ENCODE measurements around the gene SPRR1B. TPM values are rescaled to one million over a fixed set of nuclear protein-coding genes. Genes with fewer than 3 reads are reported as not detected.

The SPRR1B gene, protein sequence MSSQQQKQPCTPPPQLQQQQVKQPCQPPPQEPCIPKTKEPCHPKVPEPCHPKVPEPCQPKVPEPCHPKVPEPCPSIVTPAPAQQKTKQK
- not detected in 2 replicates for total RNA-seq
- not detected for total RNA-seq (2013)
- not detected in 2 replicates for polyA plus RNA-seq
- not detected in 2 replicates for polyA minus RNA-seq

DNA sequence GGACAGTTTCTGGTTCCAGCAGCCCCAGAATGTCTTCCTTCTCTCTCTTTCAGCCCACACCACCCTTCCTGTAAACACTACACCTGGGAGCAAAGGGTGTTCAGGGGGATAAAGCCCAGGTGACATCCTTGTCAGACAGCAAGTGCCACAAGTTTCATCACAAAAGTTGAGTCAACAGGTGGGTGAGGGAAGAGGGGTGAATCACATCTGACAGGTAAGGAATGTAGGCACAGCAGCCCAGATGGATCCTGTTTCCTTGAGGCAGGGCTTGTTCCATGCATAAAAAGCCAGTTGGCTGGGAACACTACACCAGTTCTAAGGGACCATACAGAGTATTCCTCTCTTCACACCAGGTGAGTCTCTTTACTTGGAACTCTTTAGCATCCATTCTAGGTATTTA lies at the start of gene SPRR1B:
SPRR1B (plus strand) TSS at position 309 of the 400 bp plus-strand sequence. CDS start 1,143 bp downstream, outside the sequence.
- H3K4me1 Mint-ChIP-seq = no peaks in the 10 kb centered on the region
- Histone ChIP-seq H4K20me1 (ENCODE audit: control insufficient read depth, insufficient read depth, low read length, poor library complexity, severe bottlenecking) (no peaks in the 10 kb centered on the region), H3K36me3 (replicated peaks in 1 of 2; ENCODE audit: control extremely low read depth in 1 of 2, control insufficient read depth in 1 of 2, extremely low read depth in 1 of 2, insufficient read depth in 2 of 2, low read length in 1 of 2) (no peaks in the 10 kb centered on the region), H3K27ac (ENCODE audit: low read length in 2 of 2) (no peak within 1 kb of the TSS), H3K4me2 (replicated peaks; ENCODE audit: low read depth, low read length, poor library complexity, severe bottlenecking) (no peak within 1 kb of the TSS), H3K4me3 (ENCODE audit: control extremely low read depth in 1 of 5, extremely low read depth in 1 of 5, insufficient read depth in 1 of 5, low read depth in 2 of 5, low read length in 4 of 5) (no peak within 1 kb of the TSS), H3K79me2 (ENCODE audit: control insufficient read depth, insufficient read depth, low read length) (no peaks in the 10 kb centered on the region), H2AFZ (ENCODE audit: insufficient read depth, low read depth, low read length, poor library complexity, severe bottlenecking) (no peak within 1 kb of the TSS), H3K9me3 (ENCODE audit: control extremely low read depth in 1 of 3, control insufficient read depth in 2 of 3, insufficient read depth in 1 of 3, low read length in 2 of 3) (peaks cover 0 to 3% (median 1%) of the 10 kb centered on the region in 3 donors), H3K27me3 (replicated peaks in 1 of 4; ENCODE audit: control extremely low read depth in 1 of 4, control insufficient read depth in 3 of 4, insufficient read depth in 4 of 4, low read length in 3 of 4) (peaks cover 0 to 12% (median 8%) of the 10 kb centered on the region in 4 experiments), H3K9ac (ENCODE audit: low read length) (no peak within 1 kb of the TSS), H3K4me1 (ENCODE audit: control insufficient read depth in 2 of 2, insufficient read depth in 2 of 2, low read length in 2 of 2) (no peaks in the 10 kb centered on the region)
- no peak within 1 kb of the TSS for H3K27ac Mint-ChIP-seq
- TF ChIP-seq, protein P1, sequence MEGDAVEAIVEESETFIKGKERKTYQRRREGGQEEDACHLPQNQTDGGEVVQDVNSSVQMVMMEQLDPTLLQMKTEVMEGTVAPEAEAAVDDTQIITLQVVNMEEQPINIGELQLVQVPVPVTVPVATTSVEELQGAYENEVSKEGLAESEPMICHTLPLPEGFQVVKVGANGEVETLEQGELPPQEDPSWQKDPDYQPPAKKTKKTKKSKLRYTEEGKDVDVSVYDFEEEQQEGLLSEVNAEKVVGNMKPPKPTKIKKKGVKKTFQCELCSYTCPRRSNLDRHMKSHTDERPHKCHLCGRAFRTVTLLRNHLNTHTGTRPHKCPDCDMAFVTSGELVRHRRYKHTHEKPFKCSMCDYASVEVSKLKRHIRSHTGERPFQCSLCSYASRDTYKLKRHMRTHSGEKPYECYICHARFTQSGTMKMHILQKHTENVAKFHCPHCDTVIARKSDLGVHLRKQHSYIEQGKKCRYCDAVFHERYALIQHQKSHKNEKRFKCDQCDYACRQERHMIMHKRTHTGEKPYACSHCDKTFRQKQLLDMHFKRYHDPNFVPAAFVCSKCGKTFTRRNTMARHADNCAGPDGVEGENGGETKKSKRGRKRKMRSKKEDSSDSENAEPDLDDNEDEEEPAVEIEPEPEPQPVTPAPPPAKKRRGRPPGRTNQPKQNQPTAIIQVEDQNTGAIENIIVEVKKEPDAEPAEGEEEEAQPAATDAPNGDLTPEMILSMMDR (IDR thresholded peaks at IDR 0.05) = no peak
- TF ChIP-seq EZH2 (IDR thresholded peaks at IDR 0.05; ENCODE audit: borderline replicate concordance, insufficient read depth, low read depth, low read length, poor library complexity, severe bottlenecking) = no peak
- intact Hi-C loops (cut with micrococcal nuclease) = no loop called here
- peaks cover 35% of the 10 kb centered on the region for H3K27me3 Mint-ChIP-seq
- no peak within 1 kb of the TSS for H3K4me3 Mint-ChIP-seq
- peaks cover 5% of the 10 kb centered on the region for H3K9me3 Mint-ChIP-seq (ENCODE audit: insufficient read depth)
- ChIA-PET CTCF (no interaction called here), POLR2A (no interaction called here)
- no peak for ATAC-seq (ENCODE audit: low read depth)
- no peak for DNase-seq

DNA sequence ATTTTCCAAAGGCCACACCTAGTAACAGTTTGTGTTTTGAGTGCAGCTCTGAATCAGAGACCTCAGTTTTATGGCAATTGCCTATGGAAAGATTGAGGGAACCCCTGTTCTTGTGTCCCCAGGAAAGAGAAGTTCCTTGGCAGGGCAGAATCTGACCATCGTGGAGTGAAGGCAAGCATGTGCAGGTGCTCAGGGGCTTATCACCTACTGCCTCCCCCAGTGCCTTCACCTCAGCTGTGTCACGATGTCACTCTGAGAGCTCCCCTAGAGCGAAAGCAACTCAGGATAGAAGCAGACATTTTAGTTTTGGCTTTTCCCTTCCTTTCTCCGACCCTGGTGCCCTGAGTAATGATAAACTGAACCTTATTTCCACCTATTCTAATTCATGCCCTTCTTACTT lies 48.9 kb upstream of the SPRR1B start:
- no peaks in the 10 kb centered on the region for H3K9me3 Mint-ChIP-seq (ENCODE audit: insufficient read depth)
- H3K9ac ChIP-seq (ENCODE audit: low read length) = no peak overlapping the region
- TF ChIP-seq EZH2 (IDR thresholded peaks at IDR 0.05; ENCODE audit: borderline replicate concordance, insufficient read depth, low read depth, low read length, poor library complexity, severe bottlenecking) = no peak
- TF ChIP-seq, protein P1 (IDR thresholded peaks at IDR 0.05) = no peak
- no peak overlapping the region for H3K4me3 ChIP-seq (ENCODE audit: control extremely low read depth in 1 of 5, extremely low read depth in 1 of 5, insufficient read depth in 1 of 5, low read depth in 2 of 5, low read length in 4 of 5)
- DNase-seq (no peak), ATAC-seq (ENCODE audit: low read depth) (no peak)
- ChIA-PET CTCF (no interaction called here), POLR2A (no interaction called here)
- H3K79me2 ChIP-seq (ENCODE audit: control insufficient read depth, insufficient read depth, low read length) = no peaks in the 10 kb centered on the region
- no peak overlapping the region for H3K4me2 ChIP-seq (replicated peaks; ENCODE audit: low read depth, low read length, poor library complexity, severe bottlenecking)
- WGBS (ENCODE audit: insufficient coverage) = 83% methylated on average over 4 of the region's 4 CpGs
- no peaks in the 10 kb centered on the region for H3K4me1 Mint-ChIP-seq
- H4K20me1 ChIP-seq (ENCODE audit: control insufficient read depth, insufficient read depth, low read length, poor library complexity, severe bottlenecking) = no peaks in the 10 kb centered on the region
- H3K27ac ChIP-seq (ENCODE audit: low read length in 2 of 2) = no peak overlapping the region
- peaks cover 0 to 1% (median 0%) of the 10 kb centered on the region in 3 donors for H3K9me3 ChIP-seq (ENCODE audit: control extremely low read depth in 1 of 3, control insufficient read depth in 2 of 3, insufficient read depth in 1 of 3, low read length in 2 of 3)
- no peak overlapping the region for H3K4me3 Mint-ChIP-seq
- intact Hi-C loops (cut with micrococcal nuclease) = no loop called here
- H3K27ac Mint-ChIP-seq = no peak overlapping the region
- H2AFZ ChIP-seq (ENCODE audit: insufficient read depth, low read depth, low read length, poor library complexity, severe bottlenecking) = no peak overlapping the region
- peaks cover 0 to 19% (median 4%) of the 10 kb centered on the region in 4 experiments for H3K27me3 ChIP-seq (replicated peaks in 1 of 4; ENCODE audit: control extremely low read depth in 1 of 4, control insufficient read depth in 3 of 4, insufficient read depth in 4 of 4, low read length in 3 of 4)
- peaks cover 48% of the 10 kb centered on the region for H3K27me3 Mint-ChIP-seq
- H3K36me3 ChIP-seq (replicated peaks in 1 of 2; ENCODE audit: control extremely low read depth in 1 of 2, control insufficient read depth in 1 of 2, extremely low read depth in 1 of 2, insufficient read depth in 2 of 2, low read length in 1 of 2) = no peaks in the 10 kb centered on the region
- no peaks in the 10 kb centered on the region for H3K4me1 ChIP-seq (ENCODE audit: control insufficient read depth in 2 of 2, insufficient read depth in 2 of 2, low read length in 2 of 2)

Data from B cell (primary cell).